HG02623 (cell line): ENCODE measurements around the gene GTF2H4.
"Not testable (repeated sequence)": the region's sequence is repeated elsewhere in the genome, so short reads cannot be mapped to it uniquely, and the experiment has no call there.

Experiments used
- ATAC-seq: cut with Tn5 transposase; IDR thresholded peaks from one replicate; pipeline ENCODE4 v1.9.1; 2021; ENCODE audit warnings: moderate library complexity; ENCODE audit not compliant: unreplicated experiment

The GTF2H4 gene

GRCh38 chr6:30917487-30917886 is 9.5 kb downstream of the GTF2H4 start:
- no peak for ATAC-seq

DNA sequence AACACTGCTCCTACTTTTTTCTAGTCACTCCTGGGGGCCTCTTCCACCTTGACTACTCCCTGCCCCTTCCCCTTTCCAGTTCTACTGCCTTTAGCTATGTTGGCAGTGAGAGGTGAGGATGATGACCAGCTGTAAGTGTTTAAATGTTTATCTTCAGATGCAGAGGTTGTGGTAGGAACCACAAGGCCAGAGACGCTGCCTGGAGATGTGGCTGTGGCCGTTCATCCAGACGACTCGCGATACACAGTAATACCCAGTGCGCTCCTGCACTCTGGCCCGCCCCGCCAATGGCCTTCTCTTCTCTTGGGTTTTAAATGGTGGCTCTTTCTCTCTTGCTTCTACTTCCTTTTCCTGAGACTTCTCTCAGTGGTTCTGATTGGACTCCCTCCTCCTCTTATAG is 10.7 kb downstream of the GTF2H4 start:
- no peak for ATAC-seq

DNA sequence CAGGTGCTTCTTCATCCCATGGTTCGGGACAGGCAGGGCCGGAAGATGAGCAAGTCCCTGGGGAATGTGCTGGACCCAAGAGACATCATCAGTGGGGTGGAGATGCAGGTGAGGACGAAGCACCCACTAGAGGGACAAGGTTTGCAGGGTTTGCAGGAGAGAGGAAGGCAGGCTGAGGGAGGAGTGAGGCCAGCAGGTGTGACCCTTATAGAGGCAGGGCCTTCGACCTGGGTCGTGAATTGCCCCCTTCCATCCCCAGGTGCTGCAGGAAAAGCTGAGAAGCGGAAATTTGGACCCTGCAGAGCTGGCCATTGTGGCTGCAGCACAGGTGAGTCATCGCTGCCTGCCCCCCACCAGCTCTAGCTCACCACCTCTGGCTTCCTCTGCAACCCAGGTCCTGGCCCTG is 14.4 kb downstream of the GTF2H4 start:
- ATAC-seq = no peak

DNA sequence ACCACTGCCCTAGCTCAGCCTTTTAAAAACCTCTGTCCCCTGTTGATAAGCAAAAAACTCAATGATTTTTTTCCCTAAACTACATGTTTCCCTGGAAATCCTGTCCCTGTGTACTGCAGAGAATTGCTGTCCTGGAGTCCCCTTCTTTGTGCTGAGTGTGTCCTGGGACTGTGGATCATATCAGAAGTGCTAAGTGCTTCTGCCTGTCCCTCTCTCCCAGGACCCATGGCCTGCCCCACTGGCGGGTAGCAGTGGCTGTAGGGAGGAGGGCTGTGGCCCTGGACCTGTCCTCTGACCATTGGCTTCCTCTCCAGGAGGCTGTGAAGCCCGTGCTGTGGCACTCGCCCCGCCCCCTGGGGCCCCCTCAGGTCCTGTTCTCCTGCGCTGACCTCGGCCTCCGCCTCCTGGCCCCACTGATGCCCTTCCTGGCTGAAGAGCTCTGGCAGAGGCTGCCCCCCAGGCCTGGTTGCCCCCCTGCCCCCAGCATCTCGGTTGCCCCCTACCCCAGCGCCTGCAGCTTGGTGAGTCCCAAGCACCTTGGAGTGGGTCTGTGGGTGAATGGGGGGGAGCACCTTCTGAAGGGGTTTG is 16.1 kb downstream of the GTF2H4 start:
- not testable (repeated sequence) for ATAC-seq

- ATAC-seq = no peak
These were observed 18.6 kb downstream of the GTF2H4 start for GRCh38 chr6:30926644-30927043.

DNA sequence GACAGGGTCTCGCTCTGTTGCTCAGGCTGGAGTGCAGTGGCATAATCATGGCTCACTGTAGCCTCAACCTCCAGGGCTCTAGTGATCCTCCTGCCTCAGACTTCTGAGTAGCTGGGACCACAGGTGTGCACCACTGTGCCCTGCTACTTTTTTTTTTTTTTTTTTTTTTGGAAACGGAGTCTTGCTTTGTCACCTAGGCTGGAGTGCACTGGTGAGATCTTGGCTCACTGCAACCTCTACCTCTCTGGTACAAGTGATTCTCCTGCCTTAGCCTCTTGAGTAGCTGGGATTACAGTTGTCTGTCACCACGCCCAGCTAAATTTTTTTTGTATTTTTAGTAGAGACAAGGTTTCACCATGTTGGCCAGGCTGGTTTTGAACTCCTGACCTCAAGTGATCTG is 19.1 kb downstream of the GTF2H4 start:
- not testable (repeated sequence) for ATAC-seq

DNA sequence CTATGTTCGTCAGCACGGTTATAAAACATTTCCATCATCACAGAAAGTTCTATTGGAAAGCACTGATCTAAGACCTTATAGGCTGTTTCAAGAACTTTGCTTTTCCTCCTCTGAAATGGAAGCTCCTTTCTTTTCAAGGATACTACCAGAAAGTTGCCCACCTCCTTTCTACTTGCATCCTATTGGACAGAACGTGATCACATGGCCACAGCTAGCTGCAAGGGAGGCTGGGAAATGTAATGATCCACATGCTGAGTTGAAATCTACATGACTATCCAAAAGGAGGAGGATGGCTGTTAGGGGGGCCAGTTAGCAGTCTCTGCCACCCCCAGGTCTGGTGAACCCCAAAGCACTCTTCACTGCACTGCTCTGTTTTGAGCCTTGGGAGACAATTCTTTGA is 20.7 kb downstream of the GTF2H4 start:
- ATAC-seq = no peak

DNA sequence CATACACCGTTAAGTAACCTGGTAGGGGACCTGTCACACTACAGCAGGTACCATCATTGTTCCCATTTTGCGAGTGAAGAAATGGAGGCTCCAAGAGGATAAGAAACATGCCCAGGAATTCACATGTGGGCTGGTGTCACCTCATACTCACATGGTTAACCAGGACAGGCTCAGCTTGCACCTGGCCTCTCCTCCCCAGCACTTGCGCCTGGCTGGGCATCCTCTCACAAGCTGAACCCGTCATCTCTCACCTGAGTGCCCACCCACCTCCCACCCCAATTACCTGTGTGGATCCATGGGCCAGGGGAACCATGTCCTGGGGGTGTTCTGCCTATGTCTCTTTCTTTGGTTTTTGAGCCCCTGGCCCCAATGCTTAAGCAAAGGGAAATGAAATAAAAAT is 22.5 kb downstream of the GTF2H4 start:
- no peak for ATAC-seq

GRCh38 chr6:30931272-30931671 is 23.3 kb downstream of the GTF2H4 start:
- ATAC-seq = no peak

GRCh38 chr6:30931969-30932645 is 24.1 kb downstream of the GTF2H4 start, which contains the start of gene SFTA2:
Gene SFTA2, minus strand, starts transcription at chr6:30932170. Its CDS starts 74 bp downstream, at chr6:30932096.
- no peak for ATAC-seq

- no peak for ATAC-seq
These were observed 24.8 kb downstream of the GTF2H4 start for GRCh38 chr6:30932665-30933365.

DNA sequence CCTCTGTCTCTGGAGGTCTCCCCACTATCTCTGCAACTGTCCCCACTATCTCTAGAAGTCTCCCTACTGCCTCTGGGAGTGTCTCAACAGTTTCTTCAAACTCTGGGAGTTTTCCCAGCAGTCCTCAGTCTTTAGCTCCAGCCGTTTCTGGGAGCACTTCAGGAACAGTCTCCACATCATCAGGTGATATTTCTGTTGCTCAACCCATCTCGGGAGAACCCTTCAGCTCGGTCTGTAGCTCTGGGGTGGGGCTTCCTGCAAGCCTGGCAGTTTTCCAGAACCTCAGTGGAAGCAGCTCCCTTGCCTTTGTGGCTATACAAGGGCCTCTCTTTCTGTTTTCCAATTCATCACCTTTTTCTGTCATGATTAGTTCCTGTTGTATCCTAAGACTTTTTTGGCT is 27.0 kb downstream of the GTF2H4 start:
- ATAC-seq = no peak

GRCh38 chr6:30937265-30937664 is 29.3 kb downstream of the GTF2H4 start:
- no peak for ATAC-seq

DNA sequence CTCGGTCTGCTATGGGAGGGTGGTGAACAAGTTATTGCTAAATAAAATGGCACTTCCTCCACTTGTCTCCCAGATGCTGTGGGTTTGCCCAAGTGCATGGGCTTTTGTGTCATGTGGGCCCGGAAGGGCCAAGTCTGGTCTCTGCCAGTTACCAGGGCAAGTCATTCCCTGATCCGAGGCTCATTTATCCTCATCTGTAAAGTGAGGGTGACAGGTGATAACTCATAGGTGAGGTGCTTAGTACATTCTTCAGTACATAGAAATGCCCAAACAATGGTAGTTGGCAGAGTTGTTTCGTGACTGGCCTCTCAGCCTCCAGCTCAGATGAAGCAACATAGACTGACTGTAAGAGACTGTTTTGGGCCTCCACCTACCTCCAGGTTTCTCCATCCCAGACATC is 30.7 kb downstream of the GTF2H4 start:
- ATAC-seq = no peak

GRCh38 chr6:30939473-30939872 is 31.5 kb downstream of the GTF2H4 start:
- no peak for ATAC-seq

- no peak for ATAC-seq
These were observed 32.5 kb downstream of the GTF2H4 start, which contains the start of gene MUCL3 for GRCh38 chr6:30940361-30940986. Gene MUCL3, plus strand, starts transcription at chr6:30940973. Its CDS starts 27 bp downstream, at chr6:30941000.

DNA sequence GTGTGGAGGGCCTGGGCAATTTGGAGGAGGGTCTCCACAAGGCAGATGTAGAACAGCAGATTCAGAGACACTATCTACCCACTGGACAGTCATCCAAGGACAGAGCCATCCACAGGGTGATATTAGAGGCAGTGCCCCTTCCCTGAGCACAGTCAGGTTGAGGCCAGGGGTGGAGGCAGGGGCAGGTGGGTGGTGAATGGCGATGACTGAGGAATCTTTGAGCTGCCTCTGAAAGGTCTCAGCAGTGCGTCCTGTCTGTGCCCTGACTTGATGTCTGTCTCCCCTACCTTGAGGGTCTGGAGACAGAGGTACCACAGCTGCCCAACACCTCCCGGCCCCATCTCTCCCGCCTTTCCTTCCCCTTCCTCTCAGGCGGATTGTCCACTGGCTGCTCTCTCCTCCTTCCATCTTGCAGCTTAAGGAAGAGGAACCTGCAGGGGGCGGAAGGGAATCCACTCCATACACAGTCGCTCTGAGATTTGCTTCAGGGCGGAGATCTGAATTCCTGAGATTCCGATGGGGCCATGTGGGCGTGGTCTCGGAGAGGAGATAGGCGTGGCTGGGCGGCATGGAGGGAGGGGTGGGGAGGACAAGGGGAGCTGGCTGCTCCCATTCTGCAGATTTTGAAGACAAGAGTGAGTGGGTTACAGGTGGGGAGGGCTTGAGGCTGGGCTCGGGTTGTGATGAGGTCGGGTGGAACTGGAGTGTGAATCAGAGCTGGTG is 34.5 kb downstream of the GTF2H4 start:
- ATAC-seq = no peak

GRCh38 chr6:30944051-30944450 is 36.0 kb downstream of the GTF2H4 start:
- ATAC-seq = no peak

GRCh38 chr6:30945281-30945680 is 37.3 kb downstream of the GTF2H4 start:
- no peak for ATAC-seq

DNA sequence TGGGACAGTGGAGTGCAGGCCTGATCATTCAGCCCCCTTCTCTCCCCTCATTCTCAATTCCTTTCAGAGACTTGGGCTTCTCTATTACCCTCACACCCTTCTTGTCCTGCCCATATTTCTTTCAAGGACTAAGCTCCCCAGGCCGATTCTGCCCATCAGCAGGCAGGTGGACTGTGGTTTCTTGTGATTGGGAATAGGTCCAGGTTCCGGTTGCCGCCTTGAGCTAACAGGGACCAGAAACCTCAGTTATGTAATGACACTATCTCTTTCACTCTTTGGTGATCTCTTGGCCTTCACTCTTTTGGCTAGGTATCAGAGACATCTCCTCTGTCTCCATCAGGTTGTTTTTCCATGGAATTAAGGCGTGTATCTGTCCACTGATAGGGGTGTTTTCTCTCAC is 39.2 kb downstream of the GTF2H4 start:
- ATAC-seq = no peak

- no peak for ATAC-seq
These were observed 40.8 kb downstream of the GTF2H4 start for GRCh38 chr6:30948811-30949210.
